Activated CD4-positive, alpha-beta T cell treated with anti-CD3 and anti-CD28 coated beads, Interleukin-2, Interleukin-4, amounts not matched to agents 100 ng/mL and 50 ng/mL, durations not matched to agents 16 hours and 8 hours (primary cell): ENCODE data around the gene CGB2.
"Not testable (repeated sequence)": the region's sequence is repeated elsewhere in the genome, so short reads cannot be mapped to it uniquely, and the experiment has no call there.

ENCODE experiments used
- DNase-seq: peaks from one replicate; pipeline ENCODE4 v3.0.0-alpha.2; 2020; ENCODE audit warnings: low spot score

The CGB2 gene

DNA sequence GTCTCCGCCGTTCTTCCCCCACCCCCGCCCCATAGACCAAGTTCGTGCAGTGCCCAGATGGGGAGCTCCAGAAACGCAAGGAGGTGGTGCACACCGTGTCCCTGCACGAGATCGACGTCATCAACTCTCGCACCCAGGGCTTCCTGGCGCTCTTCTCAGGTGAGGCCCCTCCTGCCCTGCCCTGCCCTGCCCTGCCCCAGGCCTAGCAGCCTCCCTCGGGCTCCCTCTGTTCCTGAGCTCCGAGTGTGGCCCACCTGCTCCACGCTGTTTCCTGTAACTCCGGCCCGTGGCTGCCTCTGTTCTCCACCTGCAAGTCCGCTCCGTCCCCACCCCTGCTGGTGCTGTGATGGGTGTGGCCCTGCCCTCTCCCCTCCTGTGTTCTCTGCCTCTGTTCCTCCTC lies 21.2 kb upstream of the CGB2 start:
- no peak for DNase-seq

GRCh38 chr19:49011194-49011593 lies 20.5 kb upstream of the CGB2 start:
- no peak for DNase-seq

DNA sequence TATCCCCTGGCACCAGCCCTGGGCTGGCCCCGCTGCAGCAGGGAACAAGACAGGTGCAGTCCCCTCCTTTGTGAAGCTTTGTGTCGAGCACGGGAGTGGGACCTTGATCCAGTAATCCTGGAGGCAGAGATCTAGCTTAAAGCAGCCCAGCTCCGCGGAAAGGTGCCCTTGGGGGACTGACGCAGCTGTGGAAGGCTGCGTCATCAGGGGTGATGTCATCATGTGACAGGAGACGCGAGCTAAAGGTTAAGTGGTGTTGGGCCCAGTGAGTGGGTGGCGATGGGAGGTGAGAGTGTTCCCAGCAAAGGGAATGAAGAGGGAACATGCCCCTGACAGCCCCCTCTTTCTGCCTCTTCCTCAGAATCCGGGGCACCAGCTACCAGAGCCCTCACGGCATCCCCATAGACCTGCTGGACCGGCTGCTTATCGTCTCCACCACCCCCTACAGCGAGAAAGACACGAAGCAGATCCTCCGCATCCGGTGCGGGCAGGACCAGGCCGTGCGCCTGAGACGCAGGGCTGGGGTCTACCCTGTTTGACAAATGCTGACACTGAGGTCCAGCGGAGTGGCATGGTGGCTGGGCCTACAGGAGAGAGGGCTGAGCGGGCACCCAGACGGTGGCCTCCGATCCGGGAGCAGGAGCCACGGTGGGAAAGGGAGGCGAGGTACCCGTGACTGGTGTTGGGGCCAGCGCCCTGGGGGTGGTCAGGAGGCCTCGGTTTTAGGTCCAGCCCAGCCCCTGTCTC lies 17.4 kb upstream of the CGB2 start:
- DNase-seq: no peak

DNA sequence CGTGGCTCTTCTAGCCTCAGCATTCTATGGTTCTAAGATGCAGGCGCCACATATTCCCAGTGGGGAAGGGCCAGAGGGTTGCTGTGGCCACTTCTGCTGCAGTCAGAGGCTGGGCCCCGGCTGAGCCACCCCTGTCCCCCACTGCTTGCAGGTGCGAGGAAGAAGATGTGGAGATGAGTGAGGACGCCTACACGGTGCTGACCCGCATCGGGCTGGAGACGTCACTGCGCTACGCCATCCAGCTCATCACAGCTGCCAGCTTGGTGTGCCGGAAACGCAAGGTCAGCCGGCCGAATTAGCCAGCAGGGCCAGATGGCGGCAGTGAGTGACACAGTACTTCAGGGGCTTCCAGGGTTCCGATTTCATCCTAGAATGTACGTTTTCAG lies 16.8 kb upstream of the CGB2 start:
- DNase-seq: no peak

DNA sequence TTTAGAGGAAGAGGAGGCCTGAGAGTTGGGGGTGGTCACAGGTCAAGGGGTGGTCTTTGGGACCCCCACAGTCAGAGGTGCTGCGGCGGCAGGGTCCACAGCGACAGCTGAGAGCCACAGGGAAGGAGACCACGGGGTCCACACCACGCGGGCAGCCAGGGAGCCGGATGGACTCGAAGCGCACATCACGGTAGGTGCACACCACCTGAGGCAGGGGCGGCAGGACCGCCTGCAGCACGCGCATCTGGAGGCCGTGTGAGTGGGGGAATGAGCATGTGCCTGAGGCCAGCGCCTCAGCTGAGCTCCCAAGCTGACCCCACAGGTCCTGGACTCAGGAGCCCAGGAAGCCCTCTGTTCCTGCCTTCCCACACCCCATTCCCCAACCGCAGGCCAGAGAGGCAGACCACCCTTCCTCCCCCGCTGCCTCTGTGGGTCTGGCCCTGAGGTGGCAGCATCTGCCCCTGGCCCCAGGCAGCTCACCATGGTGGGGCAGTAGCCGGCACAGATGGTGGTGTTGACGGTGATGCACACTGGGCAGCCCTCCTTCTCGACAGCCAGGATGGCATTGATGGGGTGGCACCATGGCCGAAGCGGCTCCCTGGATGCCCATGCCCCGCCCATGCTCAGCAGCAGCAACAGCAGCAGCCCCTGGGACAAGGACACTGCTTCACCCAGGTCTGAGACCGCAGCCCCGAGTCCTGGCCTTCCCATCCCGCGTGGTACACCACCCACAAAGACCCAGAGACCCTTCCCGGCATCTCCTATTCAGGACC lies 15.4 kb upstream of the CGB2 start:
- no peak for DNase-seq

DNA sequence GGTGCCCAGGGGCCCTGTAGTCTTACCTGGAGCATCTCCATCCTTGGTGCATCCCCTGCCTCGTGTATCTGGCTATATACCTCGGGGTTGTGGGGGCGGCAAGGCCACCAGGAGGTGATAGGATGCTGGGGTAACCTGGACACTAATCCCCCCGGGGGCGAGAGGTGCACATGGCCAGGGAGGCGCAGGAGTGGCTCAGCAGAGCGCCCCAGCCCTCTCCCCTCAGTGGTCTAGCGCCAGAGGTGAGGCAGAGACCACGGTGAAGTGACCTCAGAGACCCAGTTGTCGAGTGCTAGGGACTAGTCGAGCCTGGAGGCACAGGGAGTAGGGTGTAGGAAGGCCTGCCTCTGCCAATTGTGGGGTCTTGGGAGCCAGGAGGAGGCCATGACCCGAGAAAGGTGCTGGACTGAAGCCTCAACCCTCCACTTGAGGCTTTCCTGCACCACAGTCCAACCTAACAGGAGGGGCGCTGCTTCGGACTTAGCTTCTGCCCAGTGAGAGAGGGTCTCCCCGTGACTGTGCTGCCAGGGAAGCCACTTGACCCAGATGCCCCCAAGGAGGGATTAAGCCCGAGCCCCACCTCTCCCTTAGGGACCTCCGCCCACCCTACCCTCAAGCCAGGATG lies 14.5 kb upstream of the CGB2 start, which contains the start of gene LHB:
LHB (minus strand) TSS at position 51 of the 625 bp plus-strand sequence; CDS start at position 41, 10 bp downstream.
- no peak for DNase-seq

DNA sequence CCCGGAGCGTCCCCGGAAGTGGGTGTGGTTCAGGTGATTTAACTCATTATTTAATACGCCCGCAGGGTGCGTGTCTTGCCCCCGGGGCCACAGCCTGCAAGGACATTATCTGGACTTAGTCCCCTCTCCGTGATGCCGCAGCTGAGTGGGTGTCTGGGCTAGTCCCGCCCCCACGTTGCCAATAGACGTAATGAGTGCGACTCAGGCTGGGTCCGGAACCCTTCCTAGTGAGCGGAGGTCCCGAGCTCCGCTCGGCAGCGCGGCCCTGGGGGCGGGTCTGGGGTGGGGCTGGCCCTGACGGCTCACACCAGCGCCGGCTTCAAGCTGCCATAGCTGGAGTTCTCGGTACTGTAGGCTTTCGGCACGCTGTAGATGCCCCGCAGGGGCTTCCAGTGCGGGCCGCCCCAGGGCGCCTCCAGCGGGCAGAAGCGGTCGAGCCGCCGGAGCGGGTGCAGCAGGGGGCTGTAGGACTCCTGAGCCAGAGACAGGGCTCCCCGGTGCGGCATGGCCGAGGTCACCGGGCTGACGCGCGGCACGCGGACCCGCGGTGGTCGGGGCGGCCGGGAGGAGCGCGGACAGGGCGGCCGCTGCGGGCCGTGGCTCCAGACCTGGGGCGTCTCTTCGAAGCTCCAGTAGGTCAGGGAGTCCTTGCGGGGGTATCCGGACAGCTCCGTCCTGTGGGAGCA lies 13.9 kb upstream of the CGB2 start:
- peak; percentile 59 for DNase-seq

- peak; percentile 25 for DNase-seq
These were observed 13.1 kb upstream of the CGB2 start for GRCh38 chr19:49018388-49019241.

DNA sequence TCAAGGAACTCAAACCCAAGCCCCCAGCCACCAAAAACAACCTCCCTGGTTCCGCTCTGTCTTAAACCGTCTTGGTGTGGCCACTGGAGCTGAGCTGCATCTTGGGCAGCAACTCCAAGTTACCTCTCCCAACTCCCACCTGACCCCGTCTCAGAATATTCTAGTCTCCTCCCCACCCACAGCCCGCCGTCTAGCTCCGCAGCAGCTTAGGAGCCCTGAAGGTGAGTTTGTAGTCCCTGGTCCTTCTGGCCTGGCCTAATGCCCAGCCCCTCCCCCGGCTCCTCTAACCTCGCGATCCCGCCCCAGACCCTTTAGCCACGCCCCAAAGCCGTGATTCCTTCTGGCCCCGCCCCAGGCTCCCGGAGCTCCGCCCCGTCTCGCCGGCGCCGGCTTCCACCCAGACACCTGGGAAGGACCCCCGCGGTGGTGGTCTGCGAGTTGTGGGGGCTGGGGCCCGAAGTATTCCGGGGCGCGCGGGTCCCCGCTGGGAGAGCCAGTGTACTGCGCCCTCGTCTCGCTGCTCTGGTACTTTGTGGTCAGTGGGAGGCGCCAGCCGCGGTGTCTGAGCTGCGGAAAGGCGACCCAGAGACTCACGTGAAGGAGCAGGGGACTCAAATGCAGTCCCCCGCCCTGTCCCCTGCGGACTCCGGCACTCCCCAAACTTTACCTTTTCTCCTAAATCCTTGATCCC lies 12.3 kb upstream of the CGB2 start:
- peak; percentile 53 for DNase-seq

DNA sequence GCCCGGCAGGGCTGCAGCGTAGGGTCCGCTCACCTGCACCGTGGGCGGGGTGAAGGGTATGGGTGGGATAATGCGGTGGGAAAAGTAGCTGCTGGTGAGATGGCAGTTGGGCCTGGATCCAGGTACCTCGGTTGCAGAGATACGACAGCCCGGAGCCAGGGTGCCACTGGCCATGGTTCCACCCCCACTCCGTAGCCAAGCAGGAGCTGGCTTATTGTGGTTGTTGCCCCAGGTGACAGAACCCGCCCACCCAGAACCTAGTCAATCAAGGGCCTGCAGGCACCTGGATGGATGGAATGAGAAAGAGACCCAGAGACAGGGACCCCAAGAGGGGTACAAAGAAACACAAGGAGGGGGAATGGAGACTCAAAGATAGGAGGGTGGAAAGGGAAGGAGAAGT lies 11.3 kb upstream of the CGB2 start:
- no peak for DNase-seq

DNA sequence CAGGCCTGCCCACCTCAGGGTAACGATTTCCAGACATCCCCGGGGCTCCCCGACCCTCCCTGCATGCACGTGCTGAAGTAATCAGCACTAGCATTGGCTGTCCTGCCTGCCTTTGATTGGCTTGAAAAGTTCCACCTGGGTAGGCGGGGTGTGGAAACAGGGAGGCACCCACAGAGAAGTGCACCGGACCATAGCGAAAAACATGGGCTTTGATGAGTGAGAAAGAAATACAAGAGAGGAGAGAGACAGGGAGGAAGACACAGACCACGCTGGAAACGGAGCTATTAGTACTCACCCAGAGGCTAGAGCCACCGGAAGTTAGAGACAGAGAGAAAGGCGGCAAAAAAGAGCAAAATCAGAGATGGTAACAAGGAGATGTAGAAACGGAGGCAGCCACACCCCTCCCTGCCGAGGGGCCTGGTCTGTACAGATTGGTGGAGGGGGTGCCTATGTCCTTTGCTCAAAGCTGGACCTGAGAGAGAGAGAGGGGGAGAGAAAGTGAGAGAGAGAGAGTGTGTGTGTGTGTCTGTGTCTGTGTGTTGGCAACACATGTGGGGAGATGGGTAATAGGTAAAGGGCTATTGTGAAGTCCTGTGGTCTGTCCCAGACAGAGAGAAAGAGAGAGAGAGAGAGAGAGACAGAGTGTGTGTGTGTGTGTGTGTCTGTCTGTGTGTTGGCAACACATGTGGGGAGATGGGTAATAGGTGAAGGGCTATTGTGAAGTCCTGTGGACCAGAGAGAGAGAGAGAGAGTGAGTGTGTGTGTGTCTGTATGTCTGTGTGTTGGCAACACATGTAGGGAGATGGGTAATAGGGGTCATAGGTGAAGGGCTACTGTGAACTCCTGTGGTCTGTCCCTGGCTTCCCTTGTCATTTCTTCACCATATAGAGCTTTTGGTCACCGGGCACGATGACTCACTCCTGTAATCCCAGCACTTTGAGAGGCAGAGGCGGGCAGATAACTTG lies 10.5 kb upstream of the CGB2 start:
- peak; percentile 29 for DNase-seq

DNA sequence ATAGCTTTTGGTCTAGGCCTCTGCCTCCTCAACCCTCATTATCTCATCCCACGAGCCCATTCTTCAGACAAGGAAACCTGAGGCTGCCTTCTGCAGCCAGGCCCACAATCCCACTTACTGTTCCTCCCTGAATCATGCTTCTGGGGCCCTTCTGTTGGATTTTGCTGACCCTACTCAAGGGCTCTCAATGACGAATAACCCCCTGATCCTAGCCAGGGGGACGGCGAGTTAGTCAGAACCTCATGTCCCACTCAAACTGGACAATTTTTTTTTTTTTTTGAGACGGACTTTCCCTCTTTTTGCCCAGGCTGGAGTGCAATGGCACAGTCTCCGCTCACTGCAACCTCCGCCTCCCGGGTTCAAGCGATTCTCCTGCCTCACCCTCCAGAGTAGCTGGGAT lies 9.6 kb upstream of the CGB2 start:
- no peak for DNase-seq

DNA sequence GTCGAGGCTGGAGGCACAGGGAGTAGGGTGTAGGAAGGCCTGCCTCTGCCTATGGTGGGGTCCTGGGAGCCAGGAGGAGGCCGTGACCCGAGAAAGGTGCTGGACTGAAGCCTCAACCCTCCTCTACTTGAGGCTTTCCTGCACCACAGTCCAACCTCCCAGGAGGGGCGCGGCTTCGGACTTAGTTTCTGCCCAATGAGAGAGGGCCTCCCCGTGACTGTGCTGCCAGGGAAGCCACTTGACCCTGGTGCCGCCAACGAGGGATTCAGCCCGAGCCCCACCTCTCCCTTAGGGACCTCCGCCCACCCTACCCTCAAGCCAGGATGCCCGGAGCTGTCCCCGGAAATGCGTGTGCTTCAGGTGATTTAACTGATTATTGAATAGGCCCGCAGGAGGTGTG lies 7.5 kb upstream of the CGB2 start, which contains the start of gene CGB3:
CGB3 (minus strand) TSS at position 101 of the 400 bp plus-strand sequence. CDS start 362 bp downstream, outside the sequence.
- not testable (repeated sequence) for DNase-seq

GRCh38 chr19:49025088-49025487 lies 6.6 kb upstream of the CGB2 start:
- DNase-seq: not testable (repeated sequence)

DNA sequence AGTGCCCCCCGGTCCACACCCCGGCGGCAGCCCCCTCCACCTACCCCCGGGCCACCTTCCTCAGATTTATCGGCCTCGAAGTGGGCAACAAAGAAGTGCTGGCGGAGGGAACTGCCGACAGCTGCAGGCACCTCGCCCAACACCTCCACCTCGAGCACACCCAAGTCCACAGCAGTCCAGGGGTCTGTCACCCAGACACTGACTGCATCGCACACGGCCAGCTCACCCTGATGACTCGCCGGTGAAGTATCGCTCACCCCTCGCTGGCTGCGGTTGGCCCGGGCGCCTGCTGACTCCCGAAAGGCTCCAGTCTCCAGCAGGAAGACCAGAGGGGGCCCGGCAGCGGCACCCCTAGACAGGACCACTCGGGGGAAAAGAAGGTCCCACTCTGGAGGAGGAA lies 6.1 kb upstream of the CGB2 start:
- DNase-seq: not testable (repeated sequence)

DNA sequence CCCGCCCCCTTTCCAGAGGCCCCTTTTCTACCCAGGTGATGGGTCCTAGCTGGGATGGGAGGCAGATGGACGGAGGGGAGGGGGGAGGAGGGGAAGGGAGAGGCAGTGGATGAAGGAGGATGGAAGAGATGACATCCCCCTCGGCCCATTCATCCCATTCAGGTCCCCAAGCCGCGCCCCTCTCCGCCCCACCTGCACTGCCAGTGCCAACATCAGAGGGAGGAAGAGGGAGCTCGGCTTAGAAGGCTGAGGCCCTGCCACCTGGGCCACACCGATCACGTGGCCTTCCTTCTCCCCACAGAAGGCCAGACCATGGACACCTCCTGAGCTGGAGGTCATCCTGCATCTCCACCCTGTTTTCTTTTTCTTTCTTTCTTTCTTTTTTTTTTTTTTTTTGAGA lies 3.0 kb upstream of the CGB2 start:
- not testable (repeated sequence) for DNase-seq

GRCh38 chr19:49029749-49030148 lies 1.9 kb upstream of the CGB2 start:
- not testable (repeated sequence) for DNase-seq

- not testable (repeated sequence) for DNase-seq
These were observed 1.4 kb upstream of the CGB2 start for GRCh38 chr19:49030323-49030722.

- peak; percentile 70 for DNase-seq
These were observed 5.1 kb downstream of the CGB2 start, which contains the start of gene CGB1 for GRCh38 chr19:49036815-49037214. CGB1 (minus strand) TSS chr19:49036895; CDS start chr19:49036711, 184 bp downstream.
